Measurements from ENCODE around the gene SCFD1.
A peak's percentile ranks its signal among the peaks of the same experiment; 100 is the strongest.
"Not testable (repeated sequence)": the region's sequence is repeated elsewhere in the genome, so short reads cannot be mapped to it uniquely, and the experiment has no call there.

The SCFD1 gene

GRCh38 chr14:30610787-30611343 lies 11.3 kb upstream of the SCFD1 start:
- DNase-seq (ENCODE audit: low spot score) = peak; percentile 37

GRCh38 chr14:30614155-30614554 lies 8.0 kb upstream of the SCFD1 start:
- no peak for DNase-seq (ENCODE audit: low spot score)

GRCh38 chr14:30620178-30620577 lies 1.9 kb upstream of the SCFD1 start:
- DNase-seq (ENCODE audit: low spot score) = no peak

GRCh38 chr14:30621354-30621939 lies 672 bp upstream of the SCFD1 start:
- DNase-seq (ENCODE audit: low spot score) = no peak

GRCh38 chr14:30623412-30624131 lies 1.5 kb downstream of the SCFD1 start:
- no peak for DNase-seq (ENCODE audit: low spot score)

DNA sequence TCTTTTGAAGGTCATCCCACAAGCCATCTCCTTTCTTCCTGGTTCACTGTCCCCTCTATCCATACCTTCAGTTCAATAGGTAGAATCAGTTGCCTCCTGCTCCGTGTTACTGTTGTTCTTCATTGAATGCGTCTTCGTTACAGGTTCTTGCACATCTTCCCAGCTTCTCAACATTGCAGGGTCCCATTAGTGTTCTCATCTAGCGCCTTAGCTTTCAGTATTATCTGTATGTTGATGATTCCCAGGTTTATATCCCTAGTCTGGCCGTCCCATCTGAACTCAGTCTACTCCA lies 2.0 kb downstream of the SCFD1 start:
- DNase-seq (ENCODE audit: low spot score) = no peak

DNA sequence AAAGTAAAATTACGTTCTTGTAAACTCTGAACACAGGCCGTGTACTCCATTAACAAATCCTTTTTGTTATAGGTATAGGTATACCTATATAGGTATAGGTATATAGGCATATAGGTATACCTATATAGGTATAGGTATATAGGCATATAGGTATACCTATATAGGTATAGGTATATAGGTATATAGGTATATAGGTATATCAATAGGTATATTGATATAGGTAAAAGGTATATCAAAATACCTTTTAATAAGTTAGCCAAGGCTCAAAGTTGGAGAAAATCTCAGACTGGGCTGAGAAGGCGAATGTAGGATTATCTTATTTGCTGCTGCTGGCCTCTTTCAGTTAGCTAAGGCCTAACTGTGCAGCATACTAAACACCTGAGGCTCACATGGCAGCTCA lies 3.4 kb downstream of the SCFD1 start:
- DNase-seq (ENCODE audit: low spot score) = no peak

DNA sequence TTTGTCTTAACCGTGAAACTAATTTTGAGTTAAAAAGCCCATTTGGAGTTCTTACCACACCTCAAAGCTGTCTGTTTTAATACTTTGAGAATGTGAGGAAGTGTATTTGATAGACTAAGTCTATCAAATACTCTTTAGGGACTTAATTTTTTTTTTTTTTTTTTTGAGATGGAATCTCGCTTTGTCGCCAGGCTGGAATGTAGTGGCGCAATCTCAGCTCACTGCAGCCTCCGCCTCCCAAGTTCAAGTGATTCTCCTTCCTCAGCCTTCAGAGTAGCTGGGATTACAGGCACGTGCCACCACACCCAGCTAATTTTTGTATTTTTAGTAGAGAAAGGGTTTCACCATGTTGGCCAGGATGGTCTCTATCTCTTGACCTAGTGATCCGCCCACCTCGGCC lies 7.3 kb downstream of the SCFD1 start:
- DNase-seq (ENCODE audit: low spot score) = not testable (repeated sequence)

DNA sequence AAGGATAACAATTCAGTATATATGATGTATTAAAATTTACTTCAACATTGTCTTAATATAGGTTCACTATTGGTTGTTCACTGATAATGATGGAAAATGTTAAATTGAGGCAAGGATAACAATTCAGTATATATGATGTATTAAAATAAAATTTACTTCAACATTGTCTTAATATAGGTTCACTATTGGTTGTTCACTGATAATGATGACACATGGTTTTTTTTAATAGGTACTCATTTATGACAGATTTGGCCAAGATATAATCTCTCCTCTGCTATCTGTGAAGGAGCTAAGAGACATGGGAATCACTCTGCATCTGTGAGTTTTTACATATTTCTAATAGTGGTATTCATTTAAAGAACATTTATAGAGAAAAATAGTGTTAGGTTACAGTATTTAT lies 8.1 kb downstream of the SCFD1 start:
- no peak for DNase-seq (ENCODE audit: low spot score)

DNA sequence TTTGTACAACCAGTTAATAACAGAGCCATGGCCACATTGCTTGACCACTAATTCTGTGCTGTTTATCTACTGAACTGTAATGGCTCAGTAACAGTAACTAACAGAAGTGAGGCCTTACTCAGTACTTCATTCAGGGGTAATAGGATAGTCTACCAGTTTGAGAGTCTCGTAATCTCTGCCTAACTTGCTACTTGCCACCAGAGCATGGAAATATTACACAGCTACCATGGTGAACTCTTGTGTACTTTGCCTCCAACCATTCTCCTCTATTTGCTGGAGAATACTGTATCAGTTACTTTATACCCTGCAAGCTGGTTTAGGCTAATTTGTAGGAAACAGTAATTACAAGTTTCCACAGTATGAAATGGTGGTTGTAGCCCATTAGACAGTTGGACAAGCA lies 10.6 kb downstream of the SCFD1 start:
- no peak for DNase-seq (ENCODE audit: low spot score)

DNA sequence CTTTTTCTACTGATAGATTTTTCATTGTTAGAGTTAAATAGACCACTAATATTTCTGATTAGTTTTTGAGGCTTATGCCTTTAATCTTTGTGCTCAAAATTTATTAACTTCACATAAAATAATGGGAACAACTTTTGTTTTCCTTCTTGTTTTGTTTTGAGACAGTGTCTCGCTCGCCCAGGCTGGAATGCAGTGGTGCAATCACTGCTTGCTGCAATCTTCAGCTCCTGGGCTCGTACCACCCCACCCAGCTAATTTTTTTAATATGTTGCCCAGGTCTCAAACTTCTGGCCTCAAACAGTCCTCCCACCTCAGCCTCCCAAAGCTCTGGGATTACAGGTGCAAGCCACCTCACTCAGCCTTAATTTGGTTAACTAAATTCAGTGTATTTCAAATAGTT lies 16.8 kb downstream of the SCFD1 start:
- DNase-seq (ENCODE audit: low spot score) = no peak

DNA sequence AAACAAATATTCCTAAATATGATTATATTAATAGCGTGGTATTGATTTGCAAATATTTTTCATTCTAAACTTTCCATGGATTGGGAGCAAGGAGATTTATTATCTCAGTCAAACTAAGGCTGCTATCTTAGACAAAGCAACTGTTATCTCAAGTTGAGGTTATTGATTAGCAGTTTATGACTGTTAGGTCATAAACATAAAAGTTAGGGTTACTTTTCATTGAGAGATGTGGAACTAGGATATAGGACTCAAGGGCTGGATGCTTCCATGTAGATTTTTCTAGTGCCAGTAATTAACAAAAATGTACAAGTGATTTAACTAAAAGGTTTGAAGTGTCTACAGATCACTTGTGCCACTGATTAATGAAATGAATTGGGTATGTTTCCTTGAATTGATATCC lies 19.1 kb downstream of the SCFD1 start:
- DNase-seq (ENCODE audit: low spot score) = no peak

- not testable (repeated sequence) for DNase-seq (ENCODE audit: low spot score)
Measured at GRCh38 chr14:30644462-30644861, 22.3 kb downstream of the SCFD1 start.

DNA sequence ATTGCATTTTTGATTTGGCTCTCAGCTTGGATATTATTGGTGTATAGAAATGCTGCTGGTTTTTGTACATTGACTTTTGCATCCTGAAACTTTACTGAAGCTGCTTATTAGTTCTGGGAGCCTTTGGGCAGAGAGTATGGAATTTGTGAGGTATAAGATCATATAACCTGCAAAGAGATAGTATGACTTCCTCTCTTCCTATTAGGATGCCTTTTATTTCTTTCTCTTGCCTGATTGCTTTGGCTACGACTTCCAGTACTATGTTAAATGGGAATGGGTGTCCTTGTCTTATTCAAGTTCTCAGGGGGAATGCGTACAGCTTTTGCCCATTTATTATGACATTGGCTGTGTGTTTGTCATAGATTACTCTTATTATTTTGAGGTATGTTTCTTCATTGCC lies 23.5 kb downstream of the SCFD1 start:
- DNase-seq (ENCODE audit: low spot score) = no peak

DNA sequence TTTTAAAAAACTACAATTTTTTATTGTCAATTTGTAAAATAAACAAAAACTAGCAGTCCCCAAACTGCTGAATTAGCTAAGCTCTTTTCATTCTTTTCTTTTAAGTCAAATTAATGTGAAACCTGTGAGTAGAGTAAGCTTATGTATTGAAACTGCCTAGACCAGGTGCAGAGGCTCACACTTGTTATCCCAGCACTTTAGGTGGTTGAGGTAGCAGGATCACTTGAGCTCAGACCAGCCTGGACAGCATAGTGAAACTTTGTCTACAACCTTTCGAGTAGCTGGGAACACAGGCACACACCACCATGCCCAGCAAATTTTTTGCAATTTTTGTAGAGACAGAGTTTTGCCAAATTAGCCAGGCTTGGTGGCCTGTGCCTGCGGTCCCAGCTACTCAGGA lies 26.4 kb downstream of the SCFD1 start:
- DNase-seq (ENCODE audit: low spot score) = no peak

- no peak for DNase-seq (ENCODE audit: low spot score)
Measured at GRCh38 chr14:30651937-30652336, 29.8 kb downstream of the SCFD1 start.

GRCh38 chr14:30655124-30655523 lies 33.0 kb downstream of the SCFD1 start:
- no peak for DNase-seq (ENCODE audit: low spot score)

DNA sequence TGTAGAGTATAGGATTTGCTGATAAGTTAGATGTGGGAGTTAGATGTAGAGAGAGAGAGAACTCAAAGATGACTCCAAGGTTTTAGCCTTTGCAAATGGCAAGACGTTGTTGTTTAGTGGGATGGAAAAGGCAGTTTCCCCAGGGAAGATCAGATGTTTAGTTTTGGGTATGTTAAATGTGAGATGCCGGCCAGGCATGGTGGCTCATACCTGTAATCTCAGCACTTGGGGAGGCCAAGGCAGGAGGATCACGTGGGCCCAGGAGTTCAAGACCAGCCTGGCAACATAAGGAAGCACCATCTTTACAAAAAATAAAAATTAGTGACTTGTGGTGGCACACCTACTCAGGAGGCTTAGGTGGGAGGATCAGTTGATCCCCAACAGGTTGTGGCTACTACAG lies 33.5 kb downstream of the SCFD1 start:
- DNase-seq (ENCODE audit: low spot score) = no peak

GRCh38 chr14:30656190-30656632 lies 34.1 kb downstream of the SCFD1 start:
- peak; percentile 23 for DNase-seq (ENCODE audit: low spot score)

GRCh38 chr14:30657050-30657449 lies 34.9 kb downstream of the SCFD1 start:
- no peak for DNase-seq (ENCODE audit: low spot score)

GRCh38 chr14:30657606-30658163 lies 35.6 kb downstream of the SCFD1 start:
- DNase-seq (ENCODE audit: low spot score) = no peak

- DNase-seq (ENCODE audit: low spot score) = no peak
Measured at GRCh38 chr14:30658645-30659044, 36.5 kb downstream of the SCFD1 start.

GRCh38 chr14:30669594-30669993 lies 47.5 kb downstream of the SCFD1 start:
- no peak for DNase-seq (ENCODE audit: low spot score)

DNA sequence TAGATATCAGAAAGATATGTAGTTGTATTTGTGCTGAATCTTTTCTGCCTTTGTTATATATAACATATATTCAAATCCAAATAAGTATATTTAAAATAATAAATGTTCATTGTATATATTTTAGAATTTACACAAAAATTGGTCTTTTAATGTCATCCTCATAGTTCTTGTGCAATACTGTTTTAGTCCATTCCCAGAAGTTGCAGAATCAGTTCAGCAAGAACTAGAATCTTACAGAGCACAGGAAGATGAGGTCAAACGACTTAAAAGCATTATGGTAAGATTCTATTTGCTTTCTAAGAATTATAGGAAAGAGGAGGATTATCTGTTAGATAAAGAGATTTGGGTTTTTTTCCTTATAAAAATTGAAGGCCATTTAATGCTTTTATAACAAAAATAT lies 51.0 kb downstream of the SCFD1 start:
- no peak for DNase-seq (ENCODE audit: low spot score)
